ENCODE data around the gene SRXN1. TPM values are rescaled to one million over a fixed set of nuclear protein-coding genes. Genes with fewer than 3 reads are reported as not detected.
A peak's percentile ranks its signal among the peaks of the same experiment; 100 is the strongest.

Gene SRXN1
- total RNA-seq, 2 experiments from 2014 or later, result 6.7 to 6.8 TPM

DNA sequence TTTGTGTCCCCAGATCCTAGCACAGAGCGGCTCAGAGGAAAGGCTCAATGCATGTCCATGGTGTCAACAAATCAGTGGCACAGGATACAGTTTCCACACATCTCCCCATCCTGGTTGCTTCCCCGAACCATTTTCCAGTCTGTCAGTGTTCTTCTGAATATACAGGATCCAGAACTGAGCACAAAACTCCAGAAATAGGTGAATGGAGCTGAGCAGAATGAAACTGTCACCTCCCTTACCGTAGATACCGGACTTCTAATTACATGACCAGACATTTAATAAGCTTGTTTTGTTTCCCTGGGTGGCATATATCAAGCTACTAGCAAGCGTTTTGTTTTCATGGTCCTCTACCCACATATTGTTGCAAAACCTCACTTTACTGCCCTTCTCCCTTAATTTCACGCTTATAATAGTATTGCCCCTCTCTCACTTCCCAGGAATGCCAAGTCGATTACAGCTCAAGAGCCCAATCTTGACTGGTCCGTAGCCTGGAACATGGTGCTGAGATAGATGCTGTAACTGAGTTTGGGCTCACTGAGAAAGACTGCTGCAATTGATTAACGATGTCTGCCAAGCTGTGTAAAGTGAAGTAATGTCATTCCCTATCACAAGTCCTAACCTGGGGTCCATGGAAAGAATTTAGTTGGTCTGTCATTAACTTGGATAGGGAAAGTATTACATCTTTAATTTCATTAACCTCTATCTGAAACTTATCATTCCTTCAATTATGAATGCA lies 34.6 kb upstream of the SRXN1 start:
- no peaks in the 10 kb centered on the region for H3K9me3 Mint-ChIP-seq
- DNase-seq, result no peak
- no peaks in the 10 kb centered on the region for H3K36me3 Mint-ChIP-seq (ENCODE audit: low read depth)
- no peaks in the 10 kb centered on the region for H3K4me1 Mint-ChIP-seq (ENCODE audit: low read depth)
- H3K27me3 Mint-ChIP-seq (ENCODE audit: low read depth), result peaks cover 16% of the 10 kb centered on the region
- CTCF ChIA-PET, result no interaction called here
- no peak overlapping the region for H3K4me3 Mint-ChIP-seq
- intact Hi-C loops (cut with micrococcal nuclease), result no loop called here
- no peak overlapping the region for H3K27ac Mint-ChIP-seq

DNA sequence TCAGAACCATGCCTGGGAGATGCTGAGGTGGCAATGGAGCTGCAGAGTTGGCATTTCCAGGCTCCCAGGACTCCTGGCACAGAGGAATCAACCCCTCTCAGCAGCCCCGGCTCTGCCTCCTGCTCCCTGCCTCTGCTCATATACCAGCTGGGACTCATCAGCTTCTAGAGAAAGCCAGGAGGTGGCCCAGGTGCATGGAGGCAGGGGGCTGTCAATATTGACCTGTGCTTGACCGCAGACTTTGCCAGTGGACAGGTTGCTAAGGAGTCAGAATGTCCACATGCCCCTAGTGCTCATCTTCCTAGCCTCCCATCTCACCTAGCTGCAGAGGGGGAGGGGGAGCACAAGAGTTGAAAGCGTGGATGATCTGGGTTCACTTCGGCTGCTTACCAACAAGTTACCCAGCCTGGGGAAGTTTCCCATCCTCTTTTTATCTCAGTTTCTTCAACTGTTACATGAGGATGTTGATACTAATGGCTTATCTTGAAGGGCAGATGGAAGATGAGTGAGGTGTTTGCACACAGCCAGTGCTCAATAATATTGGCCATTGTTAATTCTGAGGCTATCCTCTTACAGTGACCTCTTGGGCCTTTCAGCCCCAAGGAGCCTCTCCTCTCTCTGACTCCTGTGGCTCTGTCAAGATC lies 31.8 kb upstream of the SRXN1 start:
- intact Hi-C loops (cut with micrococcal nuclease), result no loop called here
- peaks cover 12% of the 10 kb centered on the region for H3K27me3 Mint-ChIP-seq (ENCODE audit: low read depth)
- H3K4me1 Mint-ChIP-seq (ENCODE audit: low read depth), result no peaks in the 10 kb centered on the region
- no peaks in the 10 kb centered on the region for H3K36me3 Mint-ChIP-seq (ENCODE audit: low read depth)
- DNase-seq, result no peak
- CTCF ChIA-PET, result interaction anchor here (0.6 to 1.0 kb wide), 2 partner anchors 18 to 1954 kb away, joined by 4 read pairs; no protein-coding TSS in a partner anchor
- H3K27ac Mint-ChIP-seq, result no peak overlapping the region
- H3K9me3 Mint-ChIP-seq, result no peaks in the 10 kb centered on the region
- H3K4me3 Mint-ChIP-seq, result no peak overlapping the region

DNA sequence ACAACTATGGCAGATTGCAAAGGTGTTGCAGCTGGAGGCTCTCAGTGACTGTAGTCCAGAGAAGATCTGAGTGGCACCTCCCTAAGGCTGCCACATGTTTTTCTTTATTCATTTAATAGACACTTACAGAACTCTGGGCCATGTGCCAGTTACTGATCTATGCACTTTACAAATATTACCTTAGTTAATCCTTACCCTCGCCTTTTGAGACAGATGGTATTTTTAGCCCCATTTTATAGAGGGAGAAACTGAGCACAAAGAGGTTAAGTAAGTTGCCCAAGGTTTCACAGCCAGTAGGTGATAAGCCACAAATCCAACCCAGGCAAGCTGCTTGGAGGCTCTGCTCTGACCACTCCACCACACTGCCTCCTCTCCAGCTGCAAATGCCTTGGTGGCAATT lies 29.1 kb upstream of the SRXN1 start:
- no peaks in the 10 kb centered on the region for H3K4me1 Mint-ChIP-seq (ENCODE audit: low read depth)
- peaks cover 26% of the 10 kb centered on the region for H3K27me3 Mint-ChIP-seq (ENCODE audit: low read depth)
- CTCF ChIA-PET, result interaction anchor here (0.7 kb wide), 1 partner anchor 37 kb away, joined by 3 read pairs; no protein-coding TSS in a partner anchor
- no peak overlapping the region for H3K27ac Mint-ChIP-seq
- H3K4me3 Mint-ChIP-seq, result no peak overlapping the region
- H3K36me3 Mint-ChIP-seq (ENCODE audit: low read depth), result no peaks in the 10 kb centered on the region
- no peak for DNase-seq
- intact Hi-C loops (cut with micrococcal nuclease), result no loop called here
- no peaks in the 10 kb centered on the region for H3K9me3 Mint-ChIP-seq

DNA sequence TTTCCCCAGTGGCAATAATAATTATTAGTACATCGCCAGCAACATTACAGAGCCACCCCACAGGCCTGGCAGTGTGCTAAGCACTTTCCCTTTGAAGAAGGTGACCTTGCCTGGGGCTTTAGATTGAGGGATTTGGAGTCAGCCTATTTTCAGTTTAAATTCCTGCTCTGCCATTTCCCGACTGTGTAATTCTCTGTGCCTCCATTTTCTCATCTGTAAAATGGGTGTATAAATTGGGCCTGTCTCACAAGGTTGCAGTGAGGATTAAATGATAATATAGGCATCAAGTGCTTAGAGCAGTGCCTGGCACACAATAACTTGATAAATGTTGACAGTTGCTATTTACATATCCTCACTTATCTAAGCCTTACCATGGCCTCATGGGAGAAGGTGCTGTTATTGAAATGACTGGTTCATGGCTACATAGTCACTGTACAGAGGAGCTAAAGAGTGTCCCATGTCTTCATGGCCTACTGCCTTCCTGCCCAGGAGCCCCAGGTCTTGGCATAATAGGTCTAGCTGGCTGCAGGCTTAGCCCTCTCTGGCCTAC lies 27.7 kb upstream of the SRXN1 start:
- Mint-ChIP-seq H3K27me3 (ENCODE audit: low read depth) (peaks cover 35% of the 10 kb centered on the region), H3K4me3 (no peak overlapping the region), H3K36me3 (ENCODE audit: low read depth) (no peaks in the 10 kb centered on the region), H3K9me3 (no peaks in the 10 kb centered on the region), H3K27ac (no peak overlapping the region), H3K4me1 (ENCODE audit: low read depth) (peaks cover 5% of the 10 kb centered on the region)
- CTCF ChIA-PET, result no interaction called here
- intact Hi-C loops (cut with micrococcal nuclease), result no loop called here
- DNase-seq, result no peak

DNA sequence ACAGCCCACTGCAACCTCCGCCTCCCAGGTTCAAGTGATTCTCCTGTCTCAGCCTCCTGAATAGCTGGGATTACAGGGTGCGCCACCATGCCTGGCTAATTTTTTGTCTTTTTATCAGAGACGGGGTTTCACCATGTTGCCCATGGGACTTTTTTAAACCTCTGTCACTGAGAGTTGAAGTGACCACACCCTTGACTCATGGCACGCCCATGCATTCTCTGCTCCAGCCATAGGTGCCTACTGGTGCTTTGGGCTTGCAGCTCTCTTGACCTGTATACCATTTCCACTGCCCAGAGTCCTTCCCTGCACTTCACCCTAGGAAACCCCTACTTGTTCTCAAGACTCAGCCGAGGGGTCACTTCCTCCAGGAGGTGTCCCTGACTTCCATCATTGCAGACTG lies 25.0 kb upstream of the SRXN1 start:
- intact Hi-C loops (cut with micrococcal nuclease), result no loop called here
- CTCF ChIA-PET, result no interaction called here
- H3K4me1 Mint-ChIP-seq (ENCODE audit: low read depth), result peaks cover 6% of the 10 kb centered on the region
- no peak overlapping the region for H3K27ac Mint-ChIP-seq
- H3K4me3 Mint-ChIP-seq, result no peak overlapping the region
- DNase-seq, result no peak
- no peaks in the 10 kb centered on the region for H3K9me3 Mint-ChIP-seq
- H3K27me3 Mint-ChIP-seq (ENCODE audit: low read depth), result peaks cover 52% of the 10 kb centered on the region
- no peaks in the 10 kb centered on the region for H3K36me3 Mint-ChIP-seq (ENCODE audit: low read depth)

DNA sequence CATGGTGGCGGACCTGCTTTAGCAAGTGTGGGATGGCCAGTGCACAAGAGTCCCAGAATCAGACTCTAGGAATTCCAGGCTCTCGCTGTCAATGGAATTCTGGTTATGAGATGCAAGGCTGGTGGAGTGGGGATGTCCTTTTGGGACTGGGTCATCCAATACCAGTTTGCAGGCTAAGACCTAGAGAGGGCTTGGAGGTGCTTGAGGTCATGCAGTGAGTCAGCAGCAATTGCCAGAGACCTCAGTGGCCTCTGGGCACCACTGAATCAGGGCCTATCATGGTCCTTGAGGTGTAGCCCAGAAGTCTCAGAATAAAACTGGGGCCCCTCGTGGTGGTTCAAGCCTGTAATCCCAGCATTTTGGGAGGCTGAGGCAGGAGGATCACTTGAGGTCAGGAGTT lies 24.0 kb upstream of the SRXN1 start:
- Mint-ChIP-seq H3K4me3 (no peak overlapping the region), H3K27ac (no peak overlapping the region), H3K36me3 (ENCODE audit: low read depth) (no peaks in the 10 kb centered on the region), H3K4me1 (ENCODE audit: low read depth) (peaks cover 6% of the 10 kb centered on the region), H3K27me3 (ENCODE audit: low read depth) (peaks cover 60% of the 10 kb centered on the region), H3K9me3 (no peaks in the 10 kb centered on the region)
- DNase-seq, result no peak
- intact Hi-C loops (cut with micrococcal nuclease), result no loop called here
- CTCF ChIA-PET, result no interaction called here

DNA sequence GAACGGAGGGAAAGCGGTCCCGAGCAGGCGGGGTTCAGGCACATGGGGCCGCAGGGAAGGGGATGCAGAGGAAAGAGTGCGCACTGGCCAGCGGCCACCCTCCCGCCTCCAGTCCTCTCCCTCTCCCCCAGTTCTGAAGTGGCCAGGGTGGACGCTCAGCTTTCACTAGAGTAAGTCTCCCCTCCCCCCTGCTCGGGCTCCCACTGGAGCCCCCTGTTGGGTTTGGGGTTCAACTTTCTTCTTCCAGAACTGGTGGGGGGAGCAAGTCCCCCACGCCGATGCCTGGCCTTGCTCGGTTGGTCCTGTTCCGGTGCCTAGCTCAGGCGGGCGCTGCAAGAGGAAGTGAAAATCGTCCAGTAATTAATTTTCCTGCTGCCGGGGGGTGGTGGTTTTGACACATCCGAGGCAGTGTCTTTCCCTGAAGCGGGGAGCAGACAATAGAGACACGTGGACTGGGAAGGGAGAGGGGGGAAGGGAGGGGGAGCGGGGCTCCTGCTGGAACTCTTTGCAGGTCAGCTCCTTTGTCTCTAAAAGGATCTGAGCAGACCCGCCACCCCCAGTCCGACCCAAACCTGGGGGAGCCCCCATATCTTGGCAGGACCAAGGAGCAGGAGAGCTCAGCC lies 23.4 kb upstream of the SRXN1 start:
- no peaks in the 10 kb centered on the region for H3K9me3 Mint-ChIP-seq
- H3K27me3 Mint-ChIP-seq (ENCODE audit: low read depth), result peaks cover 63% of the 10 kb centered on the region
- H3K36me3 Mint-ChIP-seq (ENCODE audit: low read depth), result no peaks in the 10 kb centered on the region
- DNase-seq, result no peak
- no peak overlapping the region for H3K27ac Mint-ChIP-seq
- peaks cover 6% of the 10 kb centered on the region for H3K4me1 Mint-ChIP-seq (ENCODE audit: low read depth)
- CTCF ChIA-PET, result no interaction called here
- intact Hi-C loops (cut with micrococcal nuclease), result no loop called here
- H3K4me3 Mint-ChIP-seq, result no peak overlapping the region

DNA sequence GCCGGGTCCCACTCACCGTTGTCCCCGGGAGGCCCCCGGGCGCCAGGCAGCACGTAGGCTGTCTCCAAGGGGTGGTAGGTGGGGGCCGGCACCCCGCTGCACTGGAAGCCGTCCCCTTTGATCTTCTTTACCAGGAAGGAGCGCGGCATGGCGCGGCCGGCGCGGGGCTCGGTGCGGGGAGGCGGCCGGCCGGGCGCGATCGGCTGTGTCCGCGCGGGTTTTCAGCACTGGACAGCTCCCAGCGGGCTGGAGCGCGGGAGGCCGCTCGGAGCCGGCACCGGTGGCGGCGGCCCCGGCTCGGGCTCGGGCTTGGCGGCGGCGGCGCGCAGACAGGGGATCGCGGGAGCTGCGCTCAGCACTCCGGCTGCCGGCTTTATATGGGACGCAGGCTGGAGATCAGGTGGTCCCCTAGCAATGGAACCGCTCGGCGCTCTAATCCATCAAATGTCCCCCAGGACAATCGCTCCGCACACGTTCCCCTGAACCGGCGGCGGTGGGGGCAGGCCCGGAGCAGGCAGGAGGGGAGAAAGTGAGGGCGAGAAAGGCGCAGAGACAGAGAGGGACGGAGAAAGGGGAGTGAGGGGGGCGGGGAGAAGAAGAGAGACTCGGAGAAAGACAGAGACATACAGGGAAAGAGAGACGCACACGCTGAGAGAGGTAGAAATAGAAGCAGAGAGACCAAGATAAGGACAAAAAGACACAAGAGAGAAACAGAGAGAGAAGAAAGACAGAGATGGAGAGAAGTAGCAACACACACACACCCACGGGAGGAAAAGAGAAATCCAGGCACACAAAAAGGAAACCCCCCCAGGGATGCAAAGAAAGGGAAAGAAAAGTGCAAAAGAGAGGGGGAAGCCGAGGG lies 22.7 kb upstream of the SRXN1 start, which contains the start of gene SCRT2:
Gene SCRT2, minus strand, starts transcription at position 350 of the 862 bp plus-strand sequence. Its CDS starts 201 bp downstream, at position 149.
- H3K4me1 Mint-ChIP-seq (ENCODE audit: low read depth), result peaks cover 6% of the 10 kb centered on the region
- no peak within 1 kb of the TSS for H3K27ac Mint-ChIP-seq
- intact Hi-C loops (cut with micrococcal nuclease), result no loop called here
- no peaks in the 10 kb centered on the region for H3K9me3 Mint-ChIP-seq
- H3K36me3 Mint-ChIP-seq (ENCODE audit: low read depth), result no peaks in the 10 kb centered on the region
- peak; percentile 71 for DNase-seq
- no peak within 1 kb of the TSS for H3K4me3 Mint-ChIP-seq
- peaks cover 71% of the 10 kb centered on the region for H3K27me3 Mint-ChIP-seq (ENCODE audit: low read depth)
- CTCF ChIA-PET, result no interaction called here

DNA sequence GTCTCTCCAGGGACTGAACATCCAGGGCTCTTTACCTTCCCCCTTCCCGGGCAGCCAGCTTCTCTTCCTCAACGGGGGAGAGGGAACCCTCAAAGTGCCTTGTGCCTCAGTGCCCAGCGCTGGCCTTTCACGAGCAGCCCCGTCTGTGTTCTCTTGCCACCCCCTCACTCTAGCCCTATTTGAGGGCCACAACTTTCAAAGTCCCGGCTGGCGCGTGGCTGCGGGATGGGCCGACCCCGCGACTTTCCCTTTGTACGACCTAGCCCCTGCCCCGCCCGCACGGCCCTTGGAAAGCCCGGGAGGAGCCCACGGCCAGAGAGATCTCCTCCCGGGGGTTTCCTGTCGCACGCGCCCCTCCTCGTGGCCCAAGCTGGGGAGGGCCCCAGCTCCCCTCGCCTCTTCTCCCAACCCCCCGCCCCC lies 22.0 kb upstream of the SRXN1 start:
- no peak overlapping the region for H3K4me3 Mint-ChIP-seq
- H3K36me3 Mint-ChIP-seq (ENCODE audit: low read depth), result no peaks in the 10 kb centered on the region
- H3K27me3 Mint-ChIP-seq (ENCODE audit: low read depth), result peaks cover 73% of the 10 kb centered on the region
- intact Hi-C loops (cut with micrococcal nuclease), result no loop called here
- no peak overlapping the region for H3K27ac Mint-ChIP-seq
- no peaks in the 10 kb centered on the region for H3K9me3 Mint-ChIP-seq
- CTCF ChIA-PET, result no interaction called here
- peaks cover 6% of the 10 kb centered on the region for H3K4me1 Mint-ChIP-seq (ENCODE audit: low read depth)
- DNase-seq, result no peak

DNA sequence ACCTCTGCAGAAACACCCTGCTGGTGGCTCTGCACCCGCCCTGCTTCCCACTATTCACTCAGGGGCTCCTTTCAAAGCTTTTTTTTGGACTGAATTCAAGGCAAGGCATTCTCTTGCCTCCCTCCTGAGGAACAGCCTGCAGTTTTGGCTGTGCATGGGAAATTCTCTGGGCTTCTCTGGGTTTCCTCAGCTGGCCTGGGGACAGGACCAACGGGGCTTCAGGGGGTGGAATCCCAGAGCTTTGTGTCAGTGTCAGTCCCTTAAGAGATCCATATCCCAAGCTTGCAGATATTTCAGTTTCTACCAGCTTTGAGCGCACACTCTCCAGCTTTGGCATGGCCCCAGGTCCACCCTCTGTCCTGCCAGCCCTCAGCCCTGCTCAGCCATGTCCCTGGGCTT lies 20.6 kb upstream of the SRXN1 start:
- no peaks in the 10 kb centered on the region for H3K9me3 Mint-ChIP-seq
- DNase-seq, result no peak
- H3K4me1 Mint-ChIP-seq (ENCODE audit: low read depth), result peaks cover 6% of the 10 kb centered on the region
- peaks cover 66% of the 10 kb centered on the region for H3K27me3 Mint-ChIP-seq (ENCODE audit: low read depth)
- no peak overlapping the region for H3K4me3 Mint-ChIP-seq
- H3K36me3 Mint-ChIP-seq (ENCODE audit: low read depth), result no peaks in the 10 kb centered on the region
- no peak overlapping the region for H3K27ac Mint-ChIP-seq
- intact Hi-C loops (cut with micrococcal nuclease), result no loop called here
- CTCF ChIA-PET, result no interaction called here

DNA sequence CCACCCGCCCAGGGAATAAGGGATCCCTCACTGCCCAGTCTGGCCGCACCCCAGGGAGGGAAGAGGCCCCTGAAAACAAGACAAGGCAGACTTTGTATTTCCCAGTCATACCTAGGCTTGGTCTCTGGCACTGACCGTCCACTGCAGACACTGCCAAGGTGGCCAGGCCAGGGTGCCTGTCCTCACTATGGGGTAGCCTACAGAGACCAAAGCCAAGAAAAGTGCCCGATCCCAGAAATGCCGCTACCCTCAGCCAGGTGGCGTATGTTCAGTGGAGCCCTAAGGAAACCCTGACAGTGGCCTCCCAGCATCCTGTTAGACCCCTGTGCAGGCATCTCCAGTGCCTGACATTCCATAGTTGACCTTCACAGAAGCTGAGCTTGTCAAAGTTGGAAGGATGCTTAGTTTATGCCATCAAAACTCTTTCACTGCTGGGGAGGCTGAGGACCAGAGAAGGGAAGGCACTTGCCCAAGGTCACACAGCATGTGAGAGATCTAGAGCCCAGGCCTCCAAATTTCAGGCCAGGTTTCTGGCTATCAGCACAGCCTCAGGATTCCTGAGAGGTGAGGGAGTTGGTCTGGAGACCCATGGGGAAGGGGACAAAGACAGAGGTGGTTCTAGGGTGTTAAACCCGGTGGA lies 20.1 kb upstream of the SRXN1 start:
- no peaks in the 10 kb centered on the region for H3K9me3 Mint-ChIP-seq
- H3K27ac Mint-ChIP-seq, result no peak overlapping the region
- CTCF ChIA-PET, result no interaction called here
- intact Hi-C loops (cut with micrococcal nuclease), result no loop called here
- no peaks in the 10 kb centered on the region for H3K36me3 Mint-ChIP-seq (ENCODE audit: low read depth)
- H3K4me3 Mint-ChIP-seq, result no peak overlapping the region
- peaks cover 6% of the 10 kb centered on the region for H3K4me1 Mint-ChIP-seq (ENCODE audit: low read depth)
- H3K27me3 Mint-ChIP-seq (ENCODE audit: low read depth), result peaks cover 64% of the 10 kb centered on the region
- DNase-seq, result no peak

All from activated naive CD4-positive, alpha-beta T cell treated with anti-CD3 and anti-CD28 coated beads for 36 hours (primary cell).